Tibial nerve (tissue), 4 donors: ENCODE measurements around the gene CNTNAP5. TPM values are rescaled to one million over a fixed set of nuclear protein-coding genes. Genes with fewer than 3 reads are reported as not detected.

Experiments
- DNase-seq, 2 donors: peaks; one replicate each; pipeline ENCODE4 v3.0.0-alpha.2; 2019; ENCODE audit warnings: low spot score in 2 of 2
- H3K27ac ChIP-seq, 4 donors: fragments of 200-600 bp; sonication (generic) in 3 of 4; one replicate each; pipeline ENCODE4 v1.5.1; 2017 to 2019; ENCODE audit warnings: mild to moderate bottlenecking in 1 of 4
- H3K27me3 ChIP-seq, 2 donors: fragments of 200-600 bp; sonication (generic) in 1 of 2; one replicate each; pipeline versions ENCODE4 v1.5.1 to v1.6.0; 2017 to 2019
- H3K36me3 ChIP-seq, 3 donors: fragments of 200-600 bp; sonication (generic); one replicate each; pipeline ENCODE4 v1.5.1; 2018 to 2019
- H3K4me1 ChIP-seq, 4 donors: fragments of 200-600 bp; sonication (generic) in 3 of 4; one replicate each; pipeline ENCODE4 v1.5.1; 2017 to 2019
- H3K4me3 ChIP-seq, 4 donors: fragments of 200-600 bp; sonication (generic) in 3 of 4; one replicate each; pipeline ENCODE4 v1.5.1; 2017 to 2019; ENCODE audit warnings: mild to moderate bottlenecking in 1 of 4, moderate library complexity in 1 of 4
- H3K9me3 ChIP-seq, 4 donors: fragments of 200-600 bp; sonication (generic) in 3 of 4; one replicate each; pipeline ENCODE4 v1.5.1; 2017 to 2019
- CTCF ChIP-seq, 5 experiments: fragments of 200-600 bp in 3 of 5; fragments of 450-650 bp in 2 of 5; sonication (generic) in 3 of 5; IDR thresholded peaks; one replicate each; pipeline ENCODE4 v1.5.1; 2016 to 2019; ENCODE audit warnings: antibody characterized with exemption in 5 of 5, mild to moderate bottlenecking in 3 of 5, moderate library complexity in 2 of 5
- EP300 ChIP-seq, 2 donors: sonication (generic); formaldehyde crosslinking; IDR thresholded peaks; one replicate each; pipeline ENCODE4 v1.6.1; 2017; ENCODE audit warnings: antibody characterized with exemption in 2 of 2, mild to moderate bottlenecking in 1 of 2
- POLR2A ChIP-seq, 2 donors: fragments of 450-650 bp; IDR thresholded peaks; one replicate each; pipeline ENCODE4 v1.6.1; 2017; ENCODE audit warnings: antibody characterized with exemption in 2 of 2, mild to moderate bottlenecking in 2 of 2, moderate library complexity in 2 of 2
- WGBS, 2 donors: methylation state at CpG; one replicate each; pipeline ENCODE4 v1.1.5; 2018; 5-methylcytosine and 5-hydroxymethylcytosine counted together
- total RNA-seq, 4 donors: library from RNA; depleted of rRNA; stranded (reverse); fragments of >200 nt; gene quantifications; one replicate each; pipeline ENCODE4 v1.1.0, GENCODE V29; 2016

The CNTNAP5 gene
- total RNA-seq, 4 donors from 2014 or later = under 0.01 to 0.22 TPM; not detected in 2

- 41 to 43% methylated on average over 1 of the region's 1 CpG for WGBS, 2 donors
- DNase-seq = no peak
- H3K9me3 ChIP-seq = no peaks in the 10 kb centered on the region
- TF ChIP-seq CTCF (IDR thresholded peaks at IDR 0.05) = no peak
- no peak for TF ChIP-seq POLR2A (IDR thresholded peaks at IDR 0.05)
- no peak for TF ChIP-seq EP300 (IDR thresholded peaks at IDR 0.05)
- H3K27me3 ChIP-seq = no peaks in the 10 kb centered on the region
- H3K4me3 ChIP-seq = no peak overlapping the region
- H3K4me1 ChIP-seq = peaks cover 0 to 5% (median 0%) of the 10 kb centered on the region in 4 donors
- H3K27ac ChIP-seq = no peak overlapping the region
- no peaks in the 10 kb centered on the region for H3K36me3 ChIP-seq
Measured at GRCh38 chr2:124874676-124875075, 849.6 kb downstream of the CNTNAP5 start.

GRCh38 chr2:124875627-124876244 lies 850.6 kb downstream of the CNTNAP5 start:
- Histone ChIP-seq H3K9me3 (no peaks in the 10 kb centered on the region), H3K27me3 (no peaks in the 10 kb centered on the region), H3K36me3 (no peaks in the 10 kb centered on the region), H3K4me3 (no peak overlapping the region), H3K4me1 (peaks cover 0 to 5% (median 0%) of the 10 kb centered on the region in 4 donors), H3K27ac (no peak overlapping the region)
- 84 to 93% methylated on average over 3 of the region's 3 CpGs for WGBS, 2 donors
- no peak for DNase-seq
- no peak for TF ChIP-seq CTCF (IDR thresholded peaks at IDR 0.05)
- no peak for TF ChIP-seq POLR2A (IDR thresholded peaks at IDR 0.05)
- no peak for TF ChIP-seq EP300 (IDR thresholded peaks at IDR 0.05)

GRCh38 chr2:124877141-124877577 lies 852.1 kb downstream of the CNTNAP5 start:
- H3K27me3 ChIP-seq = no peaks in the 10 kb centered on the region
- no peak overlapping the region for H3K4me3 ChIP-seq
- TF ChIP-seq POLR2A (IDR thresholded peaks at IDR 0.05) = no peak
- TF ChIP-seq CTCF (IDR thresholded peaks at IDR 0.05) = no peak
- TF ChIP-seq EP300 (IDR thresholded peaks at IDR 0.05) = no peak
- H3K9me3 ChIP-seq = no peaks in the 10 kb centered on the region
- 34 to 36% methylated on average over 4 of the region's 4 CpGs for WGBS, 2 donors
- no peak overlapping the region for H3K27ac ChIP-seq
- no peaks in the 10 kb centered on the region for H3K36me3 ChIP-seq
- peaks cover 0 to 5% (median 0%) of the 10 kb centered on the region in 4 donors for H3K4me1 ChIP-seq
- no peak for DNase-seq

- Histone ChIP-seq H3K9me3 (no peaks in the 10 kb centered on the region), H3K27me3 (no peaks in the 10 kb centered on the region), H3K27ac (no peak overlapping the region), H3K4me3 (no peak overlapping the region), H3K4me1 (peaks cover 0 to 5% (median 0%) of the 10 kb centered on the region in 4 donors), H3K36me3 (no peaks in the 10 kb centered on the region)
- DNase-seq = no peak
- TF ChIP-seq CTCF (IDR thresholded peaks at IDR 0.05) = no peak
- TF ChIP-seq POLR2A (IDR thresholded peaks at IDR 0.05) = no peak
- TF ChIP-seq EP300 (IDR thresholded peaks at IDR 0.05) = no peak
- WGBS, 2 donors = 88 to 92% methylated on average over 4 of the region's 4 CpGs
Measured at GRCh38 chr2:124879640-124880039, 854.6 kb downstream of the CNTNAP5 start.

GRCh38 chr2:124880995-124881394 lies 855.9 kb downstream of the CNTNAP5 start:
- Histone ChIP-seq H3K27me3 (no peaks in the 10 kb centered on the region), H3K4me1 (peaks cover 0 to 5% (median 0%) of the 10 kb centered on the region in 4 donors), H3K4me3 (no peak overlapping the region), H3K9me3 (no peaks in the 10 kb centered on the region), H3K27ac (no peak overlapping the region), H3K36me3 (no peaks in the 10 kb centered on the region)
- DNase-seq = no peak
- WGBS, 2 donors = 62 to 68% methylated on average over 2 of the region's 2 CpGs
- no peak for TF ChIP-seq CTCF (IDR thresholded peaks at IDR 0.05)
- TF ChIP-seq EP300 (IDR thresholded peaks at IDR 0.05) = no peak
- no peak for TF ChIP-seq POLR2A (IDR thresholded peaks at IDR 0.05)
